GM12892 (cell line): Measurements from ENCODE around the gene AP1S3.

Source experiments
- POLR2A ChIP-seq: IDR thresholded peaks from 2 replicates; pipeline ENCODE4 v1.6.1; 2011; ENCODE audit warnings: low read depth, low read length, control low read depth
- POLR2AphosphoS5 ChIP-seq: IDR thresholded peaks from 2 replicates; pipeline ENCODE4 v1.6.1; 2011; ENCODE audit warnings: low read depth, low read length, control low read depth
- TAF1 ChIP-seq: IDR thresholded peaks from 2 replicates; pipeline ENCODE4 v1.6.1; 2011; ENCODE audit warnings: low read depth, mild to moderate bottlenecking, control low read depth, low read length, borderline replicate concordance

DNA sequence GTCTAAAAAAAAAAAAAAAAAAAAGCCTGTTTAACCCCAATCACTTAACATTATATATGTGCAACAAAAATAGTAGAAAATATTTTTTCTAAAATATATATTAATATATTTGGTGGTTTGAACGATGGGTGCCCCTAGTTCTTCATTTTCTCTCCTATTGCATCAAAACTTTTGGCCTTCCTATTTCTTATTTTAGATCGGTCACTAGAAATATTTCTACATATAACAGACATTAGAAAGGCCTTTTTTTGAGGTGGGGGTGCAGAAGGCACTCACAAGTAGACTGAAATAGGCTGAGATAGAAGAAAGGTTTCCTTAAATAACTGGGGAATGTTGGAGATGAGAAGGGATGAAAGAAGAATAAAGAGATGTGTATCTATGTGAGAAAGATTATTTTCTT, 49.3 kb upstream of the AP1S3 start:
- TF ChIP-seq POLR2A = no peak
- TF ChIP-seq POLR2AphosphoS5 = no peak
- TF ChIP-seq TAF1 = no peak
